Naive B cell (primary cell): ENCODE measurements around the gene PLEKHA6. TPM values are rescaled to one million over a fixed set of nuclear protein-coding genes. Genes with fewer than 3 reads are reported as not detected.

Source experiments
- ATAC-seq, 2 donors: fragments of 150-1000 bp; cut with Tn5 transposase; 2 replicates each; pipeline ENCODE4 v1.10.0; 2021; ENCODE audit warnings: low read depth in 2 of 2, mild to moderate bottlenecking in 2 of 2, moderate library complexity in 2 of 2
- DNase-seq: peaks from one replicate; pipeline ENCODE4 v3.0.0; 2022
- H3K27ac Mint-ChIP-seq, 6 donors: one replicate each; pipeline ENCODE4 v1.8.0; 2020 to 2022; ENCODE audit warnings: mild to moderate bottlenecking in 6 of 6, mixed read lengths in 6 of 6, moderate library complexity in 5 of 6, inconsistent platforms in 2 of 6
- H3K27me3 Mint-ChIP-seq, 3 donors: one replicate each; pipeline ENCODE4 v1.8.0; 2021 to 2022; ENCODE audit warnings: mixed read lengths in 3 of 3, mild to moderate bottlenecking in 1 of 3
- H3K36me3 Mint-ChIP-seq, 2 donors: one replicate each; pipeline ENCODE4 v1.8.0; 2020 to 2022; ENCODE audit warnings: mixed read lengths in 2 of 2, inconsistent platforms in 1 of 2, mild to moderate bottlenecking in 1 of 2
- H3K4me1 Mint-ChIP-seq, 3 donors: one replicate each; pipeline ENCODE4 v1.8.0; 2020 to 2022; ENCODE audit warnings: mixed read lengths in 3 of 3, inconsistent platforms in 1 of 3, mild to moderate bottlenecking in 1 of 3, moderate library complexity in 1 of 3
- H3K4me3 Mint-ChIP-seq, 8 donors: one replicate each; pipeline ENCODE4 v1.8.0; 2020 to 2022; ENCODE audit warnings: mild to moderate bottlenecking in 8 of 8, mixed read lengths in 8 of 8, moderate library complexity in 8 of 8, inconsistent platforms in 2 of 8
- H3K9me3 Mint-ChIP-seq, 7 donors: one replicate each; pipeline ENCODE4 v1.8.0; 2020 to 2022; ENCODE audit warnings: mixed read lengths in 7 of 7, mild to moderate bottlenecking in 5 of 7, inconsistent platforms in 2 of 7, moderate library complexity in 1 of 7
- polyA plus RNA-seq, 6 donors: library from polyadenylated mRNA; unstranded; fragments of 300-500 nt; fragmentation: Illumina TruSeq; gene quantifications; one replicate each; pipeline ENCODE4 v1.2.3, GENCODE V29; 2021; ENCODE audit warnings: low read depth in 6 of 6

PLEKHA6 gene
- polyA plus RNA-seq, 6 donors from 2014 or later = 0.09 TPM; not detected in 5

GRCh38 chr1:204396015-204396583, 36.4 kb upstream of the PLEKHA6 start:
- Mint-ChIP-seq H3K4me1 (peaks cover 0 to 10% (median 7%) of the 10 kb centered on the region in 3 donors), H3K27ac (peak overlapping the region in 4 of 6 donors; percentile 49 to 74 (median 62)), H3K9me3 (no peaks in the 10 kb centered on the region), H3K27me3 (no peaks in the 10 kb centered on the region), H3K36me3 (peaks cover 0 to 15% of the 10 kb centered on the region in 2 donors), H3K4me3 (no peak overlapping the region)
- DNase-seq (no peak), ATAC-seq (no peak)

- no peak for DNase-seq
- H3K27ac Mint-ChIP-seq = peak overlapping the region in 2 of 6 donors; percentile 8 to 88
- ATAC-seq = no peak
These were observed 31.9 kb upstream of the PLEKHA6 start for GRCh38 chr1:204391629-204392028.

GRCh38 chr1:204390751-204391466, 31.2 kb upstream of the PLEKHA6 start:
- H3K4me1 Mint-ChIP-seq = peaks cover 0 to 14% (median 14%) of the 10 kb centered on the region in 3 donors
- peak overlapping the region in 2 of 6 donors; percentile 34 to 88 for H3K27ac Mint-ChIP-seq
- H3K9me3 Mint-ChIP-seq = no peaks in the 10 kb centered on the region

More at GRCh38 chr1:204391629-204392028, 31.9 kb upstream of the PLEKHA6 start:
- Mint-ChIP-seq H3K4me1 (peaks cover 0 to 14% (median 14%) of the 10 kb centered on the region in 3 donors), H3K4me3 (no peak overlapping the region), H3K27me3 (no peaks in the 10 kb centered on the region), H3K9me3 (no peaks in the 10 kb centered on the region), H3K36me3 (peaks cover 0 to 7% of the 10 kb centered on the region in 2 donors)

GRCh38 chr1:204385727-204386126, 26.0 kb upstream of the PLEKHA6 start:
- Mint-ChIP-seq H3K4me3 (no peak overlapping the region), H3K9me3 (no peaks in the 10 kb centered on the region), H3K36me3 (no peaks in the 10 kb centered on the region), H3K4me1 (peaks cover 0 to 14% (median 12%) of the 10 kb centered on the region in 3 donors), H3K27me3 (peaks cover 0 to 3% (median 0%) of the 10 kb centered on the region in 3 donors), H3K27ac (no peak overlapping the region)
- DNase-seq (no peak), ATAC-seq (no peak)

More at GRCh38 chr1:204390751-204391466, 31.2 kb upstream of the PLEKHA6 start:
- ATAC-seq = no peak
- Mint-ChIP-seq H3K27me3 (no peaks in the 10 kb centered on the region), H3K36me3 (peaks cover 0 to 7% of the 10 kb centered on the region in 2 donors), H3K4me3 (no peak overlapping the region)
- DNase-seq = no peak

- Mint-ChIP-seq H3K4me1 (peaks cover 0 to 6% (median 2%) of the 10 kb centered on the region in 3 donors), H3K36me3 (no peaks in the 10 kb centered on the region), H3K9me3 (no peaks in the 10 kb centered on the region), H3K27me3 (peaks cover 0 to 8% (median 0%) of the 10 kb centered on the region in 3 donors), H3K27ac (no peak overlapping the region), H3K4me3 (no peak overlapping the region)
- ATAC-seq = no peak
- DNase-seq = no peak
These were observed 25.1 kb upstream of the PLEKHA6 start for GRCh38 chr1:204384636-204385352.

- Mint-ChIP-seq H3K27ac (no peak overlapping the region), H3K27me3 (peaks cover 0 to 16% (median under 1%) of the 10 kb centered on the region in 3 donors), H3K9me3 (no peaks in the 10 kb centered on the region), H3K4me3 (no peak overlapping the region), H3K4me1 (peaks cover 1 to 6% (median 5%) of the 10 kb centered on the region in 3 donors), H3K36me3 (no peaks in the 10 kb centered on the region)
- ATAC-seq (no peak), DNase-seq (no peak)
These were observed 23.6 kb upstream of the PLEKHA6 start for GRCh38 chr1:204383163-204383904.

- no peaks in the 10 kb centered on the region for H3K9me3 Mint-ChIP-seq
- peaks cover 6 to 20% (median 7%) of the 10 kb centered on the region in 3 donors for H3K27me3 Mint-ChIP-seq
- ATAC-seq (no peak), DNase-seq (no peak)
- H3K4me3 Mint-ChIP-seq = no peak overlapping the region
- H3K36me3 Mint-ChIP-seq = no peaks in the 10 kb centered on the region
- H3K27ac Mint-ChIP-seq = no peak overlapping the region
- peaks cover 7 to 12% (median 11%) of the 10 kb centered on the region in 3 donors for H3K4me1 Mint-ChIP-seq
These were observed 23.0 kb upstream of the PLEKHA6 start for GRCh38 chr1:204382714-204383083.

- peaks cover 13 to 20% (median 17%) of the 10 kb centered on the region in 3 donors for H3K27me3 Mint-ChIP-seq
- ATAC-seq (no peak), DNase-seq (no peak)
- H3K9me3 Mint-ChIP-seq = no peaks in the 10 kb centered on the region
- peaks cover 7 to 19% (median 11%) of the 10 kb centered on the region in 3 donors for H3K4me1 Mint-ChIP-seq
- no peak overlapping the region for H3K27ac Mint-ChIP-seq
- no peak overlapping the region for H3K4me3 Mint-ChIP-seq
- no peaks in the 10 kb centered on the region for H3K36me3 Mint-ChIP-seq
These were observed 20.6 kb upstream of the PLEKHA6 start for GRCh38 chr1:204380293-204380831.

GRCh38 chr1:204377800-204378668, 18.3 kb upstream of the PLEKHA6 start:
- ATAC-seq = peak; percentile 71 to 77

GRCh38 chr1:204376919-204377799, 17.4 kb upstream of the PLEKHA6 start:
- peaks cover 7 to 19% (median 11%) of the 10 kb centered on the region in 3 donors for H3K4me1 Mint-ChIP-seq
- no peaks in the 10 kb centered on the region for H3K36me3 Mint-ChIP-seq
- no peak for ATAC-seq
- no peak for DNase-seq
- peak overlapping the region; percentile 51 to 94 (median 83) for H3K4me3 Mint-ChIP-seq
- H3K9me3 Mint-ChIP-seq = no peaks in the 10 kb centered on the region
- H3K27ac Mint-ChIP-seq = no peak overlapping the region
- H3K27me3 Mint-ChIP-seq = peaks cover 13 to 20% (median 17%) of the 10 kb centered on the region in 3 donors

More at GRCh38 chr1:204377800-204378668, 18.3 kb upstream of the PLEKHA6 start:
- peak; percentile 32 for DNase-seq
- no peaks in the 10 kb centered on the region for H3K9me3 Mint-ChIP-seq
- peak overlapping the region; percentile 81 to 94 (median 88) for H3K4me3 Mint-ChIP-seq
- peaks cover 7 to 19% (median 11%) of the 10 kb centered on the region in 3 donors for H3K4me1 Mint-ChIP-seq
- no peaks in the 10 kb centered on the region for H3K36me3 Mint-ChIP-seq
- peak overlapping the region in 3 of 6 donors; percentile 7 to 69 (median 66) for H3K27ac Mint-ChIP-seq
- H3K27me3 Mint-ChIP-seq = peaks cover 13 to 20% (median 17%) of the 10 kb centered on the region in 3 donors

GRCh38 chr1:204376465-204376864, 16.7 kb upstream of the PLEKHA6 start:
- H3K9me3 Mint-ChIP-seq = no peaks in the 10 kb centered on the region
- no peak for DNase-seq
- no peaks in the 10 kb centered on the region for H3K36me3 Mint-ChIP-seq
- peak in 1 of 2 donors; percentile 38 for ATAC-seq
- H3K27ac Mint-ChIP-seq = no peak overlapping the region
- H3K4me1 Mint-ChIP-seq = peaks cover 7 to 19% (median 9%) of the 10 kb centered on the region in 3 donors
- H3K4me3 Mint-ChIP-seq = peak overlapping the region in 4 of 8 donors; percentile 51 to 86 (median 83)
- peaks cover 13 to 20% (median 17%) of the 10 kb centered on the region in 3 donors for H3K27me3 Mint-ChIP-seq
